ENCODE results near the gene WSB1.

- TF ChIP-seq POU6F1 (CRISPR knock-in tag; IDR thresholded peaks at IDR 0.05; ENCODE audit: borderline replicate concordance, low read depth): no peak
- no peak for TF ChIP-seq ZNF565 (CRISPR knock-in tag; conservative IDR thresholded peaks at IDR 0.05; ENCODE audit: low read depth)
- no peak for TF ChIP-seq TSHZ2 (CRISPR knock-in tag; IDR thresholded peaks at IDR 0.05)
- no peak for TF ChIP-seq PPARA (CRISPR knock-in tag; IDR thresholded peaks at IDR 0.05; ENCODE audit: borderline replicate concordance)
- TF ChIP-seq CSDC2 (CRISPR knock-in tag; IDR thresholded peaks at IDR 0.05): no peak
These were observed 34.0 kb downstream of the WSB1 start for GRCh38 chr17:27327871-27328270.
